Measurements from ENCODE around the gene PRSS22.

PRSS22 gene

DNA sequence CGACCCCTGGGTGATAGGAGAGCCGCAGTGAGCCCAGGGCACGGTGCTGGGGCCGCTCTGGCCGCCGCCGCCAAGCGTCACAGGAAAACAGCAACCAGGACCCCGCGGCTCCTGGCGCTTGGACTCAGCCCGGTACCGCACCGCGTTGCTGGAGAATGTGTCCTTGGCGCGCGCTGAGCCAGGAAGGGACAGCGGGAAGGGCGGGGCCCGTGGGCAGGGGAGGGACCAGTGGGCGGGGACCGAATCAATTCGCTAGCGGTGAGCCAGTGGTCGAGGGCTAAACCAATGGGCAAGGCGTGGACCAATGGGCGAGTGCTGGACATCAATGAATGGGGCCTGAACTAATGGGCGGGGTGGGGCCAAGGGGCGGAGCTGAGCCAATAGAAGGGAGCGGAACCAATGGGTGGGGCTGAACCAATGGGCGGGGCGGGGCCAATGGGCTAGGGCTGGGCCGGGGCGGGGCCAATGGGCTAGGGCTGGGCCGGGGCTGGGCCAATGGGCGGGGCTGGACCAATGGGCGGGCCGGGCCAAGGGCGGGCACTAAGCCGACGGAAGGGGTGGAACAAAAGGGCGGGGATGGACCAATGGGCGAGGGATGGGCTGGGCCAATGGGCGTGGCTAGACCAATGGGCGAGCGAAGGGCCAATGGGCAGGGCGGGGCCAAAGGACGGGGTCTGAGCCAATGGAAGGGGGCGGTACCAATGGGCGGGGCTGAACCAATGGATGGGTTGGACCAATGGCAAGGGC lies 47.4 kb upstream of the PRSS22 start:
- DNase-seq: peak; percentile 38
- Histone ChIP-seq H3K9me3 (ENCODE audit: insufficient read depth, low read length, severe bottlenecking) (no peaks in the 10 kb centered on the region), H2AFZ (ENCODE audit: low read depth, low read length) (no peak overlapping the region), H3K36me3 (ENCODE audit: insufficient read depth, low read length) (no peaks in the 10 kb centered on the region), H3K27ac (ENCODE audit: low read length) (no peak overlapping the region), H3K4me1 (ENCODE audit: insufficient read depth, low read length) (0 out of 2 replicates have a peak, but pooled peaks cover 2% of the 10 kb centered on the region), H3K79me2 (ENCODE audit: insufficient read depth, low read length) (no peaks in the 10 kb centered on the region), H3K4me2 (ENCODE audit: insufficient read depth, low read length) (no peak overlapping the region), H3K9ac (ENCODE audit: low read depth, low read length) (no peak overlapping the region), H3K27me3 (ENCODE audit: insufficient read depth, low read length, poor library complexity) (no peaks in the 10 kb centered on the region), H3K4me3 (ENCODE audit: low read depth in 1 of 2, low read length in 2 of 2) (no peak overlapping the region), H4K20me1 (ENCODE audit: insufficient read depth, low read length) (no peaks in the 10 kb centered on the region)
- no peak for TF ChIP-seq EZH2 (IDR thresholded peaks at IDR 0.05; ENCODE audit: borderline replicate concordance, low read depth, low read length, severe bottlenecking)
- TF ChIP-seq, protein P1, sequence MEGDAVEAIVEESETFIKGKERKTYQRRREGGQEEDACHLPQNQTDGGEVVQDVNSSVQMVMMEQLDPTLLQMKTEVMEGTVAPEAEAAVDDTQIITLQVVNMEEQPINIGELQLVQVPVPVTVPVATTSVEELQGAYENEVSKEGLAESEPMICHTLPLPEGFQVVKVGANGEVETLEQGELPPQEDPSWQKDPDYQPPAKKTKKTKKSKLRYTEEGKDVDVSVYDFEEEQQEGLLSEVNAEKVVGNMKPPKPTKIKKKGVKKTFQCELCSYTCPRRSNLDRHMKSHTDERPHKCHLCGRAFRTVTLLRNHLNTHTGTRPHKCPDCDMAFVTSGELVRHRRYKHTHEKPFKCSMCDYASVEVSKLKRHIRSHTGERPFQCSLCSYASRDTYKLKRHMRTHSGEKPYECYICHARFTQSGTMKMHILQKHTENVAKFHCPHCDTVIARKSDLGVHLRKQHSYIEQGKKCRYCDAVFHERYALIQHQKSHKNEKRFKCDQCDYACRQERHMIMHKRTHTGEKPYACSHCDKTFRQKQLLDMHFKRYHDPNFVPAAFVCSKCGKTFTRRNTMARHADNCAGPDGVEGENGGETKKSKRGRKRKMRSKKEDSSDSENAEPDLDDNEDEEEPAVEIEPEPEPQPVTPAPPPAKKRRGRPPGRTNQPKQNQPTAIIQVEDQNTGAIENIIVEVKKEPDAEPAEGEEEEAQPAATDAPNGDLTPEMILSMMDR (IDR thresholded peaks at IDR 0.05; ENCODE audit: borderline replicate concordance, extremely low read depth, low read length, poor library complexity, severe bottlenecking): no peak
- ATAC-seq (ENCODE audit: insufficient read depth, low read depth): peak; percentile 24; the same call in 2 of the 3 replicates

DNA sequence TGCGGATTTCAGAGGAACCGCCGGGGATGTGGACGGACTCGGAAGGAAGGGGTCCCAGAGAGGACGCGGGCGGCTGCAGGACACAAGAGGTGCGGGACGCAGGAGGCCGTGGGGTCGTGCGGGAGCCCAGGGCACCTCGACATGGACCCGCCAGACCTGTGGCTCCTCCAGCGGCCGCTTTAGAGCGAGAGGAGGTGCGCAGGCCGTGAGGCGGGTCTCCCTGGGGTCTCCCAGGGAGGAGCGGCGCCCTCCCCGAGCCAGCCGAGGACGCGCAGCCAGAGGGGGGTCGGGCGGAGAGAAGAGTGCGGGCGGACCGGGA lies 46.9 kb upstream of the PRSS22 start:
- ATAC-seq (ENCODE audit: insufficient read depth, low read depth) (peak; percentile 24; the same call in 1 of the 3 replicates), DNase-seq (no peak)
- H3K27me3 ChIP-seq (ENCODE audit: insufficient read depth, low read length, poor library complexity): no peaks in the 10 kb centered on the region
- no peak overlapping the region for H3K9ac ChIP-seq (ENCODE audit: low read depth, low read length)
- no peak overlapping the region for H3K4me2 ChIP-seq (ENCODE audit: insufficient read depth, low read length)
- H3K27ac ChIP-seq (ENCODE audit: low read length): no peak overlapping the region
- H3K36me3 ChIP-seq (ENCODE audit: insufficient read depth, low read length): no peaks in the 10 kb centered on the region
- H3K79me2 ChIP-seq (ENCODE audit: insufficient read depth, low read length): no peaks in the 10 kb centered on the region
- H4K20me1 ChIP-seq (ENCODE audit: insufficient read depth, low read length): no peaks in the 10 kb centered on the region
- H3K4me1 ChIP-seq (ENCODE audit: insufficient read depth, low read length): 0 out of 2 replicates have a peak, but pooled peaks cover 2% of the 10 kb centered on the region
- no peak overlapping the region for H2AFZ ChIP-seq (ENCODE audit: low read depth, low read length)
- no peak for TF ChIP-seq EZH2 (IDR thresholded peaks at IDR 0.05; ENCODE audit: borderline replicate concordance, low read depth, low read length, severe bottlenecking)
- TF ChIP-seq, protein P1 (IDR thresholded peaks at IDR 0.05; ENCODE audit: borderline replicate concordance, extremely low read depth, low read length, poor library complexity, severe bottlenecking): no peak
- no peak overlapping the region for H3K4me3 ChIP-seq (ENCODE audit: low read depth in 1 of 2, low read length in 2 of 2)
- H3K9me3 ChIP-seq (ENCODE audit: insufficient read depth, low read length, severe bottlenecking): no peaks in the 10 kb centered on the region

DNA sequence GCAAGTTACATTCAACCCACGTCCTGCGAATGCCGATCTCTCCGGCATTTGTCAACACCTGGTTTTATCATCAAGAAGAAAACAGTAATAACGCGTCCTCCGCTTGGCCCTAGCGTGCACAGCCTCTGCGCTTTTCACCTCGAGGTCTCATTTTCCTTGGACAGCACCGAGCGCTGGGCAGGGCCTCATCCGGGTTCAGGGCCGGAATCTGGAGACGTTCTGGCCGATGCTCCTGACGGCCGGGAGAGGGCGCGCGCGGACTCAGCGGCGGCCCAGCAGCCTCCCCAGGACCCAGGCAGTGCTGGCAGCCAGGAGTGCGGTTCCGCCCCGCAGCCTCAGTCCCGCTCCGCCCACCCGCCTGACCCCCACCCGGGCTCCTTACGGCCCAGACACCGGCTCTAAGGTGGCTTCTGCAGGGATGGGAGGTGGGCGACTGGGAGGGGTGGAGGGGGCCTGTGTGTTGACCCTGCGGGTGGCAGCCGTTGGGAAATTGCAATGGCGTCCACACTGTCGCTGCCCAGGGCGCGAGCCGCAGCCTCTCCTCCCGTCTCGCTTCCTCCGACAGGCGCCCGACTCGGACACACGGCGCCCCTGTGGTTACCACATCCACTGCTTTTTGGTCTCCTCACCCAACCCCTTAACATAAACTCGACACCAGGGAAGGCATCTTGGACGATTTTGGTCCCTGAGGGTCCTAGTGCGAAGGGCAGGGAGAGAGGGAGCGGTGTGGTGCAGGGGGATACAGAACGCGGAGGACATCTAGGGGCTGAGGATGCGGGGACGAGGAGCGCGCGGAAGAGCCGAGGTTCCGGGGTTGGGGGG lies 46.3 kb upstream of the PRSS22 start:
- Histone ChIP-seq H3K36me3 (ENCODE audit: insufficient read depth, low read length) (peaks cover 4% of the 10 kb centered on the region), H3K9ac (ENCODE audit: low read depth, low read length) (no peak overlapping the region), H3K27ac (ENCODE audit: low read length) (no peak overlapping the region), H3K4me2 (ENCODE audit: insufficient read depth, low read length) (no peak overlapping the region), H2AFZ (ENCODE audit: low read depth, low read length) (no peak overlapping the region), H3K4me3 (ENCODE audit: low read depth in 1 of 2, low read length in 2 of 2) (no peak overlapping the region), H4K20me1 (ENCODE audit: insufficient read depth, low read length) (no peaks in the 10 kb centered on the region), H3K27me3 (ENCODE audit: insufficient read depth, low read length, poor library complexity) (no peaks in the 10 kb centered on the region), H3K9me3 (ENCODE audit: insufficient read depth, low read length, severe bottlenecking) (no peaks in the 10 kb centered on the region), H3K79me2 (ENCODE audit: insufficient read depth, low read length) (no peaks in the 10 kb centered on the region), H3K4me1 (ENCODE audit: insufficient read depth, low read length) (0 out of 2 replicates have a peak, but pooled peaks cover 2% of the 10 kb centered on the region)
- DNase-seq (no peak), ATAC-seq (ENCODE audit: insufficient read depth, low read depth) (no peak)
- no peak for TF ChIP-seq EZH2 (IDR thresholded peaks at IDR 0.05; ENCODE audit: borderline replicate concordance, low read depth, low read length, severe bottlenecking)
- TF ChIP-seq, protein P1 (IDR thresholded peaks at IDR 0.05; ENCODE audit: borderline replicate concordance, extremely low read depth, low read length, poor library complexity, severe bottlenecking): no peak

Measured in DND-41 (cell line).